Measurements from ENCODE around the gene TASOR2. TPM values are rescaled to one million over a fixed set of nuclear protein-coding genes. Genes with fewer than 3 reads are reported as not detected.
A peak's percentile ranks its signal among the peaks of the same experiment; 100 is the strongest.

TASOR2 gene
- total and polyA plus RNA-seq, 2 donors (not counting 1 experiment from before 2014, with no cell fraction given), result 12.3 to 68.6 TPM

DNA sequence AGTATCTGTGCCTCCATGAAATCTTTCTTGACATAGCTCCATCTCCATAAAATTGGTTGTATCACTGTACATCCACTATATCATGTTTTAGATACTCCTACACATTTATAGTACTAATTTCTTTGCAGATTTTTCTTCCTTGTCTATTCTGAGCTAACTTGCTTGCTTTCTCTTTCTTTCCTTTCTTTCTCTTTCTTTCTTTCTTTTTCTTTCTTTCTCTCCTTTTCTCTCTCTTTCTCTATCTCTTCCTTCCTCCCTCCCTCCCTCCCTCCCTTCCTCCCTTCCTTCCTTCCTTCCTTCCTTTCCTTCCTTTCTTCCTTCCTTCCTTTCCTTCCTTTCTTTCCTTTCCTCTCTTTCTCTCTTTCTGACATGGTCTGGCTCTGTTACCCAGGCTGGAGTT lies 23.7 kb downstream of the TASOR2 start:
- H3K4me1 Mint-ChIP-seq, result peaks cover 51% of the 10 kb centered on the region
- CTCF ChIA-PET, result interaction anchor here (2.1 kb wide), 1 partner anchor 16 kb away, joined by 7 read pairs; no protein-coding TSS in a partner anchor
- DNase-seq, result no peak
- H3K27me3 ChIP-seq (replicated peaks in 1 of 4; ENCODE audit: control extremely low read depth in 1 of 4, control insufficient read depth in 3 of 4, insufficient read depth in 4 of 4, low read length in 3 of 4), result no peaks in the 10 kb centered on the region
- peaks cover 90% of the 10 kb centered on the region for H3K79me2 ChIP-seq (ENCODE audit: control insufficient read depth, insufficient read depth, low read length)
- H3K27ac Mint-ChIP-seq, result peak overlapping the region; percentile 0
- peaks cover 4 to 27% of the 10 kb centered on the region in 2 donors for H3K4me1 ChIP-seq (ENCODE audit: control insufficient read depth in 2 of 2, insufficient read depth in 2 of 2, low read length in 2 of 2)
- no peaks in the 10 kb centered on the region for H3K36me3 ChIP-seq (replicated peaks in 1 of 2; ENCODE audit: control extremely low read depth in 1 of 2, control insufficient read depth in 1 of 2, extremely low read depth in 1 of 2, insufficient read depth in 2 of 2, low read length in 1 of 2)
- no peak overlapping the region for H3K4me3 Mint-ChIP-seq
- POLR2A ChIA-PET, result no interaction called here
- TF ChIP-seq EZH2 (IDR thresholded peaks at IDR 0.05; ENCODE audit: borderline replicate concordance, insufficient read depth, low read depth, low read length, poor library complexity, severe bottlenecking), result no peak
- TF ChIP-seq, protein P1, sequence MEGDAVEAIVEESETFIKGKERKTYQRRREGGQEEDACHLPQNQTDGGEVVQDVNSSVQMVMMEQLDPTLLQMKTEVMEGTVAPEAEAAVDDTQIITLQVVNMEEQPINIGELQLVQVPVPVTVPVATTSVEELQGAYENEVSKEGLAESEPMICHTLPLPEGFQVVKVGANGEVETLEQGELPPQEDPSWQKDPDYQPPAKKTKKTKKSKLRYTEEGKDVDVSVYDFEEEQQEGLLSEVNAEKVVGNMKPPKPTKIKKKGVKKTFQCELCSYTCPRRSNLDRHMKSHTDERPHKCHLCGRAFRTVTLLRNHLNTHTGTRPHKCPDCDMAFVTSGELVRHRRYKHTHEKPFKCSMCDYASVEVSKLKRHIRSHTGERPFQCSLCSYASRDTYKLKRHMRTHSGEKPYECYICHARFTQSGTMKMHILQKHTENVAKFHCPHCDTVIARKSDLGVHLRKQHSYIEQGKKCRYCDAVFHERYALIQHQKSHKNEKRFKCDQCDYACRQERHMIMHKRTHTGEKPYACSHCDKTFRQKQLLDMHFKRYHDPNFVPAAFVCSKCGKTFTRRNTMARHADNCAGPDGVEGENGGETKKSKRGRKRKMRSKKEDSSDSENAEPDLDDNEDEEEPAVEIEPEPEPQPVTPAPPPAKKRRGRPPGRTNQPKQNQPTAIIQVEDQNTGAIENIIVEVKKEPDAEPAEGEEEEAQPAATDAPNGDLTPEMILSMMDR (IDR thresholded peaks at IDR 0.05), result no peak
- H3K9ac ChIP-seq (ENCODE audit: low read length), result no peak overlapping the region
- no peaks in the 10 kb centered on the region for H3K27me3 Mint-ChIP-seq
- H3K4me3 ChIP-seq (ENCODE audit: control extremely low read depth in 1 of 5, extremely low read depth in 1 of 5, insufficient read depth in 1 of 5, low read depth in 2 of 5, low read length in 4 of 5), result no peak overlapping the region
- no peak overlapping the region for H2AFZ ChIP-seq (ENCODE audit: insufficient read depth, low read depth, low read length, poor library complexity, severe bottlenecking)
- H3K4me2 ChIP-seq (replicated peaks; ENCODE audit: low read depth, low read length, poor library complexity, severe bottlenecking), result no peak overlapping the region
- H3K27ac ChIP-seq (ENCODE audit: low read length in 2 of 2), result no peak overlapping the region
- ATAC-seq (ENCODE audit: low read depth), result no peak
- no peaks in the 10 kb centered on the region for H3K9me3 ChIP-seq (ENCODE audit: control extremely low read depth in 1 of 3, control insufficient read depth in 2 of 3, insufficient read depth in 1 of 3, low read length in 2 of 3)
- H3K9me3 Mint-ChIP-seq (ENCODE audit: insufficient read depth), result no peaks in the 10 kb centered on the region
- intact Hi-C loops (cut with micrococcal nuclease), result no loop called here
- peaks cover 6% of the 10 kb centered on the region for H4K20me1 ChIP-seq (ENCODE audit: control insufficient read depth, insufficient read depth, low read length, poor library complexity, severe bottlenecking)

DNA sequence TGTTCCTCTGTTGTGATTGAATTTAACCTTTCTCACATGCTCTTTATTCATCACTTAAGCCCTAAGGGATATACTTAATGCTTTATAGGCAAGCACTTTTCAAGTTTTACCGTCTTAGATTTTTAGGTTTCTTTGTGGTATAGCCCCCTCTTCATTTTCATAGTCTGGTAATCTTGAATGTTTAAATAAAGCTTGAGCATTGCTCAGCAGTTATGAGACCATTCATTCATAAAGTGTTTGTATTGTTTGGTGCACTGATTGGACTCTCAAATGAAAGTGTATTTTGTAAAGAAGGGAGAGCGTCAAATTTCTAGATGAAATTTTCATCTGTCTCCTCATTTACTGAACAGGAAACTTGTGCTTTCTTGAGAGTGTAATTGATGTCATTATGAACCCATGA lies 25.2 kb downstream of the TASOR2 start:
- no peaks in the 10 kb centered on the region for H3K36me3 ChIP-seq (replicated peaks in 1 of 2; ENCODE audit: control extremely low read depth in 1 of 2, control insufficient read depth in 1 of 2, extremely low read depth in 1 of 2, insufficient read depth in 2 of 2, low read length in 1 of 2)
- no peak for TF ChIP-seq EZH2 (IDR thresholded peaks at IDR 0.05; ENCODE audit: borderline replicate concordance, insufficient read depth, low read depth, low read length, poor library complexity, severe bottlenecking)
- TF ChIP-seq, protein P1 (IDR thresholded peaks at IDR 0.05), result no peak
- H3K4me1 ChIP-seq (ENCODE audit: control insufficient read depth in 2 of 2, insufficient read depth in 2 of 2, low read length in 2 of 2), result peaks cover 4 to 27% of the 10 kb centered on the region in 2 donors
- ATAC-seq (ENCODE audit: low read depth) (no peak), DNase-seq (no peak)
- peak overlapping the region in 1 of 2 donors; percentile 53 for H3K27ac ChIP-seq (ENCODE audit: low read length in 2 of 2)
- H3K9me3 ChIP-seq (ENCODE audit: control extremely low read depth in 1 of 3, control insufficient read depth in 2 of 3, insufficient read depth in 1 of 3, low read length in 2 of 3), result no peaks in the 10 kb centered on the region
- CTCF ChIA-PET, result interaction anchor here (2.1 kb wide), 1 partner anchor 17 kb away, joined by 7 read pairs; no protein-coding TSS in a partner anchor
- peaks cover 89% of the 10 kb centered on the region for H3K79me2 ChIP-seq (ENCODE audit: control insufficient read depth, insufficient read depth, low read length)
- Mint-ChIP-seq H3K4me1 (peaks cover 50% of the 10 kb centered on the region), H3K27me3 (no peaks in the 10 kb centered on the region), H3K4me3 (peak overlapping the region; percentile 38), H3K27ac (peak overlapping the region; percentile 1), H3K9me3 (ENCODE audit: insufficient read depth) (no peaks in the 10 kb centered on the region)
- no peak overlapping the region for H2AFZ ChIP-seq (ENCODE audit: insufficient read depth, low read depth, low read length, poor library complexity, severe bottlenecking)
- H3K27me3 ChIP-seq (replicated peaks in 1 of 4; ENCODE audit: control extremely low read depth in 1 of 4, control insufficient read depth in 3 of 4, insufficient read depth in 4 of 4, low read length in 3 of 4), result no peaks in the 10 kb centered on the region
- H3K4me3 ChIP-seq (ENCODE audit: control extremely low read depth in 1 of 5, extremely low read depth in 1 of 5, insufficient read depth in 1 of 5, low read depth in 2 of 5, low read length in 4 of 5), result no peak overlapping the region
- no peak overlapping the region for H3K9ac ChIP-seq (ENCODE audit: low read length)
- POLR2A ChIA-PET, result no interaction called here
- no CpG with 5 or more reads among the region's 2 CpGs for WGBS (ENCODE audit: insufficient coverage)
- peak overlapping the region; percentile 69 for H3K4me2 ChIP-seq (replicated peaks; ENCODE audit: low read depth, low read length, poor library complexity, severe bottlenecking)
- intact Hi-C loops (cut with micrococcal nuclease), result loop anchor here (1.0 to 2.0 kb wide), 2 partner anchors 25 to 268 kb away; partner anchors contain the start of gene TASOR2
- H4K20me1 ChIP-seq (ENCODE audit: control insufficient read depth, insufficient read depth, low read length, poor library complexity, severe bottlenecking), result peaks cover 6% of the 10 kb centered on the region

Data from B cell (primary cell).